Psoas muscle (tissue), 8 donors: ENCODE data around the gene KRT34. TPM values are rescaled to one million over a fixed set of nuclear protein-coding genes. Genes with fewer than 3 reads are reported as not detected.

ENCODE experiments used
- ATAC-seq, 4 donors: fragments of 200-7000 bp; cut with Tn5 transposase; one replicate each; pipeline ENCODE4 v1.9.1; 2020; ENCODE audit warnings: moderate library complexity in 3 of 4, mild to moderate bottlenecking in 2 of 4
- DNase-seq, 2 donors: peaks; one replicate each; pipeline ENCODE4 v3.0.0-alpha.2; 2020
- H3K27ac ChIP-seq: fragments of 200-600 bp; one replicate; pipeline ENCODE4 v1.8.0; 2022
- H3K27me3 ChIP-seq, 3 donors: fragments of 200-600 bp in 1 of 3; one replicate each; pipeline versions ENCODE4 v1.6.1 to v1.8.0; 2013 to 2022; ENCODE audit warnings: low read length in 2 of 3, mild to moderate bottlenecking in 2 of 3, moderate library complexity in 1 of 3; ENCODE audit not compliant: insufficient read depth in 3 of 3
- H3K36me3 ChIP-seq, 2 donors: fragments of 200-600 bp in 1 of 2; one replicate each; pipeline versions ENCODE4 v1.6.1 to v1.8.0; 2013 to 2022; ENCODE audit warnings: low read depth in 1 of 2, mild to moderate bottlenecking in 1 of 2, moderate library complexity in 1 of 2; ENCODE audit not compliant: insufficient read depth in 1 of 2
- H3K4me1 ChIP-seq: fragments of 200-600 bp; one replicate; pipeline ENCODE4 v1.8.0; 2022
- H3K4me3 ChIP-seq: fragments of 200-600 bp; one replicate; pipeline ENCODE4 v1.8.0; 2022; ENCODE audit warnings: mild to moderate bottlenecking
- H3K9me3 ChIP-seq: fragments of 200-600 bp; one replicate; pipeline ENCODE4 v1.8.0; 2022
- CTCF ChIP-seq: fragments of 200-600 bp; IDR thresholded peaks from one replicate; pipeline ENCODE4 v1.8.0; 2022; ENCODE audit warnings: antibody characterized with exemption
- WGBS, 3 donors: extraction: QIAGEN DNeasy Blood & Tissue Kit; methylation state at CpG; one replicate each; pipeline versions ENCODE4 v1.1.6 to v1.1.7; 2013; 5-methylcytosine and 5-hydroxymethylcytosine counted together
- intact Hi-C, 2 donors: fragments of 100-400 bp; cut with DNase I; formaldehyde crosslinking; loops; one replicate each; pipeline versions ENCODE4 v1.11.0 to v1.14.2; 2022
- polyA plus RNA-seq, 3 donors: library from polyadenylated mRNA; stranded (reverse); fragments of 200-250 nt; gene quantifications; one replicate each; pipeline ENCODE4 v1.2.3, GENCODE V29; 2013
- total RNA-seq, 4 donors: library from RNA; stranded (reverse); fragmentation: NEBNext Ultra II Directional in 2 of 4; extraction: Animal tissue kit (Norgen Biotek cat#: 25700) in 2 of 4; gene quantifications; one replicate each; pipeline versions ENCODE4 v1.2.1 to v1.2.4, GENCODE V29; 2021 to 2023
- donor health status: healthy with polysubstance abuse.
- donor health status: DM: no; HTN: no; CAD: no; lungs with moderate emphysema.
- donor health status: Bipolar disorder and iron deficiency.
- donor health status: healthy.
- donor health status: DM: yes; HTN: yes; CAD: no.
- donor health status: DM: no; HTN: no; CAD: no.
- donor health status: DM: no; HTN: no; CAD: no.
- donor health status: DM: yes; HTN: yes; CAD: no.

KRT34 gene
- total and polyA plus RNA-seq, 7 donors = not detected

- H3K36me3 ChIP-seq = no peaks in the 10 kb centered on the region
- no peaks in the 10 kb centered on the region for H3K27me3 ChIP-seq
- no peak for ATAC-seq
- H3K4me1 ChIP-seq = no peaks in the 10 kb centered on the region
- no peak for TF ChIP-seq CTCF
- no peak overlapping the region for H3K27ac ChIP-seq
- H3K4me3 ChIP-seq = no peak overlapping the region
- intact Hi-C loops = no loop called here
- no peak for DNase-seq
- H3K9me3 ChIP-seq = no peaks in the 10 kb centered on the region
- 69 to 83% (median 71%) methylated on average over 6 of the region's 6 CpGs for WGBS, 3 donors
Measured at GRCh38 chr17:41334385-41335305, 47.5 kb downstream of the KRT34 start.

DNA sequence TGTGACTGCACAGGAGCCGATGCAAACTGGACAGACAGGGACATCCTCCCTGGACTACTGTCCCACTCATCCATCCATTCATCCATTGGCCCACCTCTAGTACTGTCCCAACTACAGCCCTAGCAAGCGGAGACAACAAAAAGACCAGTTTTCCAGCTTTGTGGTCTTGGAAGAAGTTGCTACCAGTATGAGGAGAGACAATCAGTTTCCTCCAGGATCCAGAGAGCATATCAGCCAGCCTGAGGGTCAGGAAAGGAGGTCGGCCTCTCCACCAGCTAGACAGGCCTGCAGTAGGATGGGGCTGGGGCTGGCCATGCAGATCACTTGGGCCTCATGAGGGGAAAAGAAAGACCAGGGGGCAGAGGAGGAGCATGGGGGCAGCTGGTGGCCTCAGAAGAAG, 48.3 kb downstream of the KRT34 start:
- no peak for TF ChIP-seq CTCF
- no peak for ATAC-seq
- no peaks in the 10 kb centered on the region for H3K36me3 ChIP-seq
- no peaks in the 10 kb centered on the region for H3K27me3 ChIP-seq
- DNase-seq = no peak
- H3K4me1 ChIP-seq = no peaks in the 10 kb centered on the region
- no peak overlapping the region for H3K4me3 ChIP-seq
- no peaks in the 10 kb centered on the region for H3K9me3 ChIP-seq
- intact Hi-C loops = no loop called here
- 92 to 96% (median 93%) methylated on average over 3 of the region's 3 CpGs for WGBS, 3 donors
- no peak overlapping the region for H3K27ac ChIP-seq

DNA sequence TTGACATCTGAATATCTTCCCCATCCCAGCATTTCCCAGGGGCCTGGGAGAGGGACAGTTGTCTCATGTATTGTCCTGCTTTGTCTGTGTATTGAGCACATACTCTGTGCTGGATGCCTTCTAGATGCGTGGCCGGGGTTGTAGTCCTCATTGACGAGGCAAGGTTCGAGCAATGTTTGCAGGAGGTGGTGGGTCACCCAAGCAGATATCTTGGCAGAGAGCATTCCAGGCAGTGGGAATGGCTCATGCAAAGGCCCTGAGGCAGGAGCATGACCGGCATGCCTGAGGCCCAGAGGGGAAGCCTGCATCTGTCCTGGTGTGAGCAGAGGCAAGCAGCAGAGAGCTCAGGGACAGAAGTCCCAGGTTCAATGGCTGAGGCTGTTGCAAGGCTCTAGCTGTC, 49.0 kb downstream of the KRT34 start:
- Histone ChIP-seq H3K9me3 (no peaks in the 10 kb centered on the region), H3K27me3 (no peaks in the 10 kb centered on the region), H3K27ac (no peak overlapping the region), H3K4me1 (no peaks in the 10 kb centered on the region), H3K4me3 (no peak overlapping the region), H3K36me3 (no peaks in the 10 kb centered on the region)
- DNase-seq = no peak
- no peak for TF ChIP-seq CTCF
- intact Hi-C loops = no loop called here
- WGBS, 3 donors = 94 to 97% (median 96%) methylated on average over 5 of the region's 5 CpGs
- no peak for ATAC-seq

DNA sequence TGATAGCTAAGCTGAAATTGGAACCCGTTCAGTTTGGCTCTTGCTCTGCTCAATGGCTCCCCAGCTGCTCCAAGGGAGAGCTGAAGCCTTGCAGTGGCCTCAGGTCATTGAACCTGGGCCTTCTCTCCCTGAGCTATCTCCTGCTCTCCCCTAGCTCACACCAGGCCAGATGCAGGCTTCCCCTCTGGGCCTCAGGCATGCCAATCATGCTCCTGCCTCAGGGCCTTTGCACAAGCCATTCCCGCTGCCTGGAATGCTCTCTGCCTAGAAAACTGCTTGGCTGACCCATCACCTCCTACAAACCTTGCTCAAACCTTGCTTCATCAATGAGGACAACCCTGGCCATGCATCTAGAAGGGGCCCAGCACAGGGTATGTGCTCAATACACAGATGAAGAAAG, 49.9 kb downstream of the KRT34 start:
- no peaks in the 10 kb centered on the region for H3K27me3 ChIP-seq
- H3K36me3 ChIP-seq = no peaks in the 10 kb centered on the region
- no peak overlapping the region for H3K4me3 ChIP-seq
- no peak for ATAC-seq
- intact Hi-C loops = no loop called here
- 68 to 71% (median 68%) methylated on average over 2 of the region's 2 CpGs for WGBS, 3 donors
- no peaks in the 10 kb centered on the region for H3K4me1 ChIP-seq
- H3K9me3 ChIP-seq = no peaks in the 10 kb centered on the region
- no peak for TF ChIP-seq CTCF
- H3K27ac ChIP-seq = no peak overlapping the region
- DNase-seq = no peak
